Raji (cell line): Measurements from ENCODE around the gene LCN6.

ENCODE experiments used
- POLR2A ChIP-seq: IDR thresholded peaks from 2 replicates; pipeline ENCODE4 v1.6.1; 2011; ENCODE audit warnings: low read depth, low read length, control low read depth; ENCODE audit not compliant: insufficient read depth

LCN6 gene

GRCh38 chr9:136735812-136736480 is 12.4 kb downstream of the LCN6 start:
- no peak for TF ChIP-seq POLR2A

DNA sequence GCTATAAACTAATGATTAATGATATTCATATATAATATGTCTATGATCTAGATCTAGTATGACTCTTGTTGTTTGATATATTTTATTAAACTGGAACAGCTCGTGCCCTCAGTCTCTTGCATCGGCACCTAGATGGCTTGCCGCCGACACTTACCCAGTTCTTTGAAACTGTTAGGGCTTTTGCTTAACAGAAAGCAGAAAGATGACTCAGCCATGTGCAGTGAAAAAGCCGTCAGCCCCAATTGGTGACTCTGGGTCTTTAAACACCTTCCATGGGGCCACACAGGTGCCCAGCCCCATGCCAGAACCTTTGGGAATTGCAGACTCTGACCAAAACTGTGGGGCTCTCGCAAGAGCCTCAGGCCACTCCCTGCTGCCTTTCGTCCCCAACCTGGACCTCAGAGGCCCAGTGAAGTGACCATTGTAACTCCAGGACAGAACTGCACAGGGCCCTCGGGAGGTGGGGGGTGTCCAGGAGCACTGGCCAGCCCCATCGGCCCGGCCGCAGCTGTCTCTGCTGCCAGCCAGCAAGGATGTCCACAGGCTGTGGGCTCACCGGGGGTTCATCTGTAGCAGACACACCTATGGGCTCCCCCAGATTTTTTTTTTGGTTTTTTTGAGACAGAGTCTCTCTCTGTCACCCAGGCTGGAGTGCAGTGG is 13.4 kb downstream of the LCN6 start:
- TF ChIP-seq POLR2A, result no peak

DNA sequence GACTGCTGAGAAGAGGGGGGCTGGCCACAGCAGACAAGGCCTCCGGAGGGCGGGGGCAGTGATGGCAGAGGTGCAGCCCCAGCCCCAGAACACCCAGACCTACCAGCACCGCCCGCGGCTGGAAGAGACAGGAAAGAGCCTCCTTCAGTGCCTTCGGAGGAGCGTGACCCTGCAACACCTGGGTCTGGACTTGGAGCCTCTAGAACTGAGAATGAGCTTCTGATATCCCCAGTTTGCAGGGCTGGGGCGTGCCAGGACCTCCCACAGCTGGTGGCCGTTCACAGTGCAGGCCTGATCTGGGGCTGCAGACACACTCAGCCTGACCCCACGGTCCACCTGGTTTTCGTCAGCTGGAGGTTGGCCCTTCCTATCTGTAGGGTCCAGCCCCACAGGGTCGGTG is 14.7 kb downstream of the LCN6 start:
- TF ChIP-seq POLR2A, result no peak

GRCh38 chr9:136732444-136733178 is 15.7 kb downstream of the LCN6 start:
- TF ChIP-seq POLR2A, result no peak

- TF ChIP-seq POLR2A, result no peak
These were observed 18.4 kb downstream of the LCN6 start for GRCh38 chr9:136729926-136730325.

- TF ChIP-seq POLR2A, result 0 out of 2 replicates have a peak, but pooled peaks have one; percentile 34
These were observed 19.2 kb downstream of the LCN6 start for GRCh38 chr9:136729144-136729543.

- no peak for TF ChIP-seq POLR2A
These were observed 19.7 kb downstream of the LCN6 start for GRCh38 chr9:136728548-136729123.

DNA sequence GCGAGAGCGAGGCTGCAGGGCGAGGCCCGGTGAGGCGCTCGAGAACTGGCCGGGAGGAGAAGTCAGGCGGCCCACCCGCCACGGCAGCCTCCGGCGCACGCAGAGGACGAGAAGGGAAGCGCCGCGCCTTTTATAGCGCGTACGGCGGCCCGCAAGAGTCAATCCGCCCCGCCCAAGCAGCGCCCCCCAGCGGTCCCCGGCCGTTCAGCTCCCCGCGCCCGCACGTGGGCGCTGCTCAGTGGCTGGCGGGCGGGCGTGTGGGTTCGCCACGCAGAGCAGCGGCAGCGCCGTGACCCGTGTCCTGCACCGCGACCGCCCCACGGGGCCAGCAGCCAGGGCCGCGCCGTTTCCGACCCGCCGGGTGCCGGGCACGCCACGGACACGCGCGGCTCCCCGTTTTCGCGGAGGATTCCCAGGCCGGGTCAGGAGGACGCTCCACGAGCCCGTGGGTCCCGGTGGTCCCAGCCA is 20.2 kb downstream of the LCN6 start:
- TF ChIP-seq POLR2A, result peak; percentile 100

- no peak for TF ChIP-seq POLR2A
These were observed 21.6 kb downstream of the LCN6 start for GRCh38 chr9:136726631-136727191.

GRCh38 chr9:136726118-136726517 is 22.2 kb downstream of the LCN6 start:
- TF ChIP-seq POLR2A, result no peak

- no peak for TF ChIP-seq POLR2A
These were observed 22.7 kb downstream of the LCN6 start for GRCh38 chr9:136725612-136726011.

DNA sequence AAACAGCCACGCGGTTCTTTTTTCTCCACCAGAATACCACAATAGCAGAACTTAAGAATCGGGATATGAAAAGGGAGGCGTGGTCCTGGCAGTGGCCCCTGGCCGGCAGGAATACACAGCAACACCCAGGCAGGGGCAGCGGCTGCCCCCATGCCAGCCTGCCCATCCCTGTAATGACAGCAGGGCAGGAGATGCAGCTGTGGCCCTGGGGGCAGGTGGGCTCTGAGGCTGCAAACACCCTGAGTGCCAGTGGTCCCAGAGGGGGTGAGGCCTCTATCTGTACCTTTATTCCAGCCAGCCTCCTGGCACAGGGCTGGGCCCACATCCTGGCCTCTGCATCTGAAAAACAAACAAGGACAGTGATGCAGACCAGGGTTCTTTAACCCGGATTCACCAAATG is 23.6 kb downstream of the LCN6 start:
- no peak for TF ChIP-seq POLR2A

DNA sequence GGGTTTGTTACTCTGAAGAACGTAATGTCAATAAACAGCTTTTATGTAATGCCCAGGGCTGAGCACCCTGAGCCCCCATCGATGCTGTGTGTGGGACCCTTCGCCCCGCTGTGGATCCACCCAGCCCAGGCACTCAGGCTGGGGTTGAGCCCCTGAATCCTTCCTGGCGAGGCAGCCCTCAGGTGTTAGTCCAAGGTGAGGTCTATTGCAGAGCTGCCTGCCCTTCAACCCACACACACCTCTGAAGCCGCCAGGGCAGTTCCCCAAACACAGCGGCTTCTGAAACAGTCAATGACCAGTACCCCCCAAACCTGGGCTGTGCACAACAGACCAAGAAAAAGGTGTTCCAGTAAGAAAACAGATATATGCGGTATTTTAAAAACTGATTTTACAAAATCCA is 24.3 kb downstream of the LCN6 start:
- no peak for TF ChIP-seq POLR2A

DNA sequence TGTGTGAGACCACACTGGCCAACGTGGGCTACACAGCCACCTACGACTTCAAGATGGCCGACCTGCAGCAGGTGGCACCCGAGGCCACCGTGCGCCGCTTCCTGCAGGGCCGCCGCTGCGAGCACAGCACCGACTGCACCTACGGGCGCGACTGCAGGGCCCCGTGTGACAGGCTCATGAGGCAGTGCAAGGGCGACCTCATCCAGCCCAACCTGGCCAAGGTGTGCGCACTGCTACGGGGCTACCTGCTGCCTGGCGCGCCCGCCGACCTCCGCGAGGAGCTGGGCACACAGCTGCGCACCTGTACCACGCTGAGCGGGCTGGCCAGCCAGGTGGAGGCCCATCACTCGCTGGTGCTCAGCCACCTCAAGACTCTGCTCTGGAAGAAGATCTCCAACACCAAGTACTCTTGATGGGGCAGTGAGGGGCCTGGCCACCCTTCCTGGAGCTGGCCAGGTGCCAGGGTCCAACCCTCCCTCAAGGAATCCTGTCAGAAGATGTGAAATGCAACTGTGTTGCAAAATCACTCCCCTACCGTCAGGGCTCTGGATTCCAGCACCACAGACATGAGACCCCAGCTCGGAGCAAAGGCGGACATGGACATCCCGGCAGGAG is 24.9 kb downstream of the LCN6 start:
- no peak for TF ChIP-seq POLR2A

DNA sequence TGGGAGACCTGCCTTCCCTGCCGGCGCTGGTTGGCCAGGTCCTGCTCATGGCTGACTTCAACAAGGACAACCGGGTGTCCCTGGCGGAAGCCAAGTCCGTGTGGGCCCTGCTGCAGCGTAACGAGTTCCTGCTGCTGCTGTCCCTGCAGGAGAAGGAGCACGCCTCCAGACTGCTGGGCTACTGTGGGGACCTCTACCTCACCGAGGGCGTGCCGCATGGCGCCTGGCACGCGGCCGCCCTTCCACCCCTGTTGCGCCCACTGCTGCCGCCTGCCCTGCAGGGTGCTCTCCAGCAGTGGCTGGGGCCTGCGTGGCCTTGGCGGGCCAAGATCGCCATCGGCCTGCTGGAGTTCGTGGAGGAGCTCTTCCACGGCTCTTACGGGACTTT is 25.4 kb downstream of the LCN6 start:
- TF ChIP-seq POLR2A, result peak; percentile 24; the same call in 1 of the 2 replicates
